ENCODE results near the gene YEATS2.
"Not testable (repeated sequence)": the region's sequence is repeated elsewhere in the genome, so short reads cannot be mapped to it uniquely, and the experiment has no call there.

YEATS2 gene

GRCh38 chr3:183774631-183775030 lies 77.0 kb downstream of the YEATS2 start:
- no peak for TF ChIP-seq CTCF (IDR thresholded peaks at IDR 0.05; ENCODE audit: insufficient read depth, low read depth, low read length, missing control alignments)
- no peak for DNase-seq (ENCODE audit: low read depth)
- no peak overlapping the region for H3K4me3 ChIP-seq (ENCODE audit: low read depth, low read length)

- TF ChIP-seq CTCF (IDR thresholded peaks at IDR 0.05; ENCODE audit: insufficient read depth, low read depth, low read length, missing control alignments) = no peak
- DNase-seq (ENCODE audit: low read depth) = no peak
- H3K4me3 ChIP-seq (ENCODE audit: low read depth, low read length) = no peak overlapping the region
Measured at GRCh38 chr3:183775781-183776180, 78.2 kb downstream of the YEATS2 start.

GRCh38 chr3:183776451-183776850 lies 78.9 kb downstream of the YEATS2 start:
- DNase-seq (ENCODE audit: low read depth); H3K4me3 ChIP-seq (ENCODE audit: low read depth, low read length): not testable (repeated sequence)

- no peak for TF ChIP-seq CTCF (IDR thresholded peaks at IDR 0.05; ENCODE audit: insufficient read depth, low read depth, low read length, missing control alignments)
- DNase-seq (ENCODE audit: low read depth) = no peak
- H3K4me3 ChIP-seq (ENCODE audit: low read depth, low read length) = no peak overlapping the region
Measured at GRCh38 chr3:183777016-183777618, 79.5 kb downstream of the YEATS2 start.

DNA sequence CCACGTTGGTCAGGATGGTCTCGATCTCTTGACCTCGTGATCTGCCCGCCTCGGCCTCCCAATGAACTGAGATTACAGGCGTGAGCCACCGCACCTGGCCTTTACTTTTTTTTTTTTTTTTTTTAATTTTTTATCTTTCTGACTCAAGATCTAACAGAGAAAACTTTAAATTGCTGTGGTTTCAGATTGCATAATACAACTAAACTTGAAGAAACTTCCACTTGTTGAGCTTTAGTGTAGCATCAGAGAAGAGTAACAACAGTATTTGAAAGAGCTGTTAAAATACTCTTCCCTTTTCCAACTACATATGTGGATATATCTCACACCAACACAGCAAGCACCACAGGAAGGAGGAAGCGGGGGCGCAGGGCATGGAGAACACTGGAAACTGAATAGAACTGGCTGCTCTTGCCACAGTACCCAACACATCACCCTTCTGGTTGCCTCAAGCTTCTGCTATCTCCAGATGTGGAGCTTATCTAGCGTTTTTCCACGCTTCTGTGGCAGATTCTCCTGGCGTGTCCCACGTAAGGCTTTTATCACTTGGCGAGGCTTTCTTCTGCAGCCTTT lies 82.4 kb downstream of the YEATS2 start:
- no peak for TF ChIP-seq CTCF (IDR thresholded peaks at IDR 0.05; ENCODE audit: insufficient read depth, low read depth, low read length, missing control alignments)
- no peak overlapping the region for H3K4me3 ChIP-seq (ENCODE audit: low read depth, low read length)
- no peak for DNase-seq (ENCODE audit: low read depth)

- H3K4me3 ChIP-seq (ENCODE audit: low read depth, low read length) = no peak overlapping the region
- TF ChIP-seq CTCF (IDR thresholded peaks at IDR 0.05; ENCODE audit: insufficient read depth, low read depth, low read length, missing control alignments) = no peak
- DNase-seq (ENCODE audit: low read depth) = no peak
Measured at GRCh38 chr3:183781246-183781645, 83.6 kb downstream of the YEATS2 start.

DNA sequence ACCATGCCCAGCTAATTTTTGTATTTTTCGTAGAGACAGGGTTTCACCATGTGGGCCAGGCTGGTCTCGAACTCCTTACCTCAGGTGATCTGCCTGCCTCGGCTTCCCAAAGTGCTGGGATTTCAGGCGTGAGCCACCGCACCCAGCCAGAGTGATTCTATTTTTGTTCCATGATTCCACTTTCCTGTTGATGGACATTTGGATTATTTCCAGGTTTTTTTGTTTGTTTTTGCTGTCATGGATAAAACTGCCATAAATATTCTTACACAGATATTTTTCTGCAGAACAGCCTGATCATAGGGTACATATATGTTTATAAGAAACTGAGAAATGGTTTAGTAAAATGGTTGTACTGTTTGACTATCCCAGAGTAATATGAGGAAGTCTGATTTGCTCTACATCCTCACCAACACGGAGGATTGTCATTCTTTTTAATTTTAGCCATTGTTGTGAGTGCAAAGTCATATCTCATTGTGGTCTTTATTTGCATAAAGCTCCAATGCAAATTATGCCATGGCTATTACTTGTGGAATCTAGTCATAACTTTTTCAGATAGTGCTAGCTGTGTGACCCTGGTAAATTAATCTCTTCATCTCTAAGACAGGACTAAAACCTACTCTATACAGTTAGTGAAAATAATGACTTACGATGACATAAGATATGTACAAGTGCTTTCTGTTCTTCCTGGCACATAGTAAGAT lies 85.1 kb downstream of the YEATS2 start:
- no peak for DNase-seq (ENCODE audit: low read depth)
- TF ChIP-seq CTCF (IDR thresholded peaks at IDR 0.05; ENCODE audit: insufficient read depth, low read depth, low read length, missing control alignments) = no peak
- no peak overlapping the region for H3K4me3 ChIP-seq (ENCODE audit: low read depth, low read length)

DNA sequence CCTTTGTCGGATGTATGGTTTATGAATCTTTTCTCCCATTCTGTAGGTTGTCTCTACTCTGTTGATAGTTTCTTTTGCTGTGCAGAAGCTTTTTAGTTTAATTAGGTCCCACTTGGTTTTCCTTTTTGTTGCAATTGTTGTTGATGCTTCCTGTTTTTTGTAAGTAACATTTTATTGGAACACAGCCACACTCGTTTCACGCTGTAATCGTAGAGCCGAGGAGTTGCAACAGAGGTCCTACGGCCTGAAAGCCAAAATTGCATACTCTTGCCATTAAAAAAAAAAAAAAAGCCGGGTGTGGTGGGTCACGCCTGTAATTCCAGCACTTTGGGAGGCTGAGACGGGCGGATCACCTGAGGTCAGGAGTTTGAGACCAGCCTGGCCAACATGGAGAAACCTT lies 86.9 kb downstream of the YEATS2 start:
- H3K4me3 ChIP-seq (ENCODE audit: low read depth, low read length); DNase-seq (ENCODE audit: low read depth): not testable (repeated sequence)
